ENCODE data around the gene CDIPT. TPM values are rescaled to one million over a fixed set of nuclear protein-coding genes. Genes with fewer than 3 reads are reported as not detected.

CDIPT gene
- total and polyA plus RNA-seq, 2 of the 13 experiments (the other 11 are each of a cell fraction or from before 2014, with no cell fraction given) = 54.9 to 97.5 TPM

GRCh38 chr16:29820271-29820701, 42.7 kb downstream of the CDIPT start, which contains the start of gene MVP (continued):
- TF ChIP-seq, protein P1, sequence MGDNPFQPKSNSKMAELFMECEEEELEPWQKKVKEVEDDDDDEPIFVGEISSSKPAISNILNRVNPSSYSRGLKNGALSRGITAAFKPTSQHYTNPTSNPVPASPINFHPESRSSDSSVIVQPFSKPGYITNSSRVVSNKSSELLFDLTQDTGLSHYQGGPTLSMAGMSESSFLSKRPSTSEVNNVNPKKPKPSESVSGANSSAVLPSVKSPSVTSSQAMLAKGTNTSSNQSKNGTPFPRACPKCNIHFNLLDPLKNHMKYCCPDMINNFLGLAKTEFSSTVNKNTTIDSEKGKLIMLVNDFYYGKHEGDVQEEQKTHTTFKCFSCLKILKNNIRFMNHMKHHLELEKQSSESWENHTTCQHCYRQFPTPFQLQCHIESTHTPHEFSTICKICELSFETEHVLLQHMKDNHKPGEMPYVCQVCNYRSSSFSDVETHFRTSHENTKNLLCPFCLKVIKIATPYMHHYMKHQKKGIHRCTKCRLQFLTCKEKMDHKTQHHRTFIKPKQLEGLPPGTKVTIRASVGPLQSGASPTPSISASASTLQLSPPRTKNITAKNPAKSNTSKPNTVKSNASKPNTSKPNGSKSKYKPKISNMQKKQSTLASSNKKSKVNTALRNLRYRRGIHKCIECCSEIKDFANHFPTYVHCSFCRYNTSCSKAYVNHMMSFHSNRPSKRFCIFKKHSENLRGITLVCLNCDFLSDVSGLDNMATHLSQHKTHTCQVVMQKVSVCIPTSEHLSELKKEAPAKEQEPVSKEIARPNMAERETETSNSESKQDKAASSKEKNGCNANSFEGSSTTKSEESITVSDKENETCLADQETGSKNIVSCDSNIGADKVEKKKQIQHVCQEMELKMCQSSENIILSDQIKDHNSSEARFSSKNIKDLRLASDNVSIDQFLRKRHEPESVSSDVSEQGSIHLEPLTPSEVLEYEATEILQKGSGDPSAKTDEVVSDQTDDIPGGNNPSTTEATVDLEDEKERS (CRISPR knock-in tag; IDR thresholded peaks at IDR 0.05) = no peak
- no peak for TF ChIP-seq ZNF737 (CRISPR knock-in tag; IDR thresholded peaks at IDR 0.05; ENCODE audit: borderline replicate concordance)
- TF ChIP-seq HMG20B (CRISPR knock-in tag; conservative IDR thresholded peaks at IDR 0.05) = no peak
- TF ChIP-seq XBP1 (CRISPR knock-in tag; IDR thresholded peaks at IDR 0.05) = no peak
- TF ChIP-seq, protein P2, sequence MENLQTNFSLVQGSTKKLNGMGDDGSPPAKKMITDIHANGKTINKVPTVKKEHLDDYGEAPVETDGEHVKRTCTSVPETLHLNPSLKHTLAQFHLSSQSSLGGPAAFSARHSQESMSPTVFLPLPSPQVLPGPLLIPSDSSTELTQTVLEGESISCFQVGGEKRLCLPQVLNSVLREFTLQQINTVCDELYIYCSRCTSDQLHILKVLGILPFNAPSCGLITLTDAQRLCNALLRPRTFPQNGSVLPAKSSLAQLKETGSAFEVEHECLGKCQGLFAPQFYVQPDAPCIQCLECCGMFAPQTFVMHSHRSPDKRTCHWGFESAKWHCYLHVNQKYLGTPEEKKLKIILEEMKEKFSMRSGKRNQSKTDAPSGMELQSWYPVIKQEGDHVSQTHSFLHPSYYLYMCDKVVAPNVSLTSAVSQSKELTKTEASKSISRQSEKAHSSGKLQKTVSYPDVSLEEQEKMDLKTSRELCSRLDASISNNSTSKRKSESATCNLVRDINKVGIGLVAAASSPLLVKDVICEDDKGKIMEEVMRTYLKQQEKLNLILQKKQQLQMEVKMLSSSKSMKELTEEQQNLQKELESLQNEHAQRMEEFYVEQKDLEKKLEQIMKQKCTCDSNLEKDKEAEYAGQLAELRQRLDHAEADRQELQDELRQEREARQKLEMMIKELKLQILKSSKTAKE (CRISPR knock-in tag; IDR thresholded peaks at IDR 0.05; ENCODE audit: borderline replicate concordance) = no peak
- TF ChIP-seq ZNF747 (CRISPR knock-in tag; IDR thresholded peaks at IDR 0.05; ENCODE audit: borderline replicate concordance) = no peak
- no peak for TF ChIP-seq MLXIP (CRISPR knock-in tag; IDR thresholded peaks at IDR 0.05; ENCODE audit: borderline replicate concordance)
- TF ChIP-seq, protein P3, sequence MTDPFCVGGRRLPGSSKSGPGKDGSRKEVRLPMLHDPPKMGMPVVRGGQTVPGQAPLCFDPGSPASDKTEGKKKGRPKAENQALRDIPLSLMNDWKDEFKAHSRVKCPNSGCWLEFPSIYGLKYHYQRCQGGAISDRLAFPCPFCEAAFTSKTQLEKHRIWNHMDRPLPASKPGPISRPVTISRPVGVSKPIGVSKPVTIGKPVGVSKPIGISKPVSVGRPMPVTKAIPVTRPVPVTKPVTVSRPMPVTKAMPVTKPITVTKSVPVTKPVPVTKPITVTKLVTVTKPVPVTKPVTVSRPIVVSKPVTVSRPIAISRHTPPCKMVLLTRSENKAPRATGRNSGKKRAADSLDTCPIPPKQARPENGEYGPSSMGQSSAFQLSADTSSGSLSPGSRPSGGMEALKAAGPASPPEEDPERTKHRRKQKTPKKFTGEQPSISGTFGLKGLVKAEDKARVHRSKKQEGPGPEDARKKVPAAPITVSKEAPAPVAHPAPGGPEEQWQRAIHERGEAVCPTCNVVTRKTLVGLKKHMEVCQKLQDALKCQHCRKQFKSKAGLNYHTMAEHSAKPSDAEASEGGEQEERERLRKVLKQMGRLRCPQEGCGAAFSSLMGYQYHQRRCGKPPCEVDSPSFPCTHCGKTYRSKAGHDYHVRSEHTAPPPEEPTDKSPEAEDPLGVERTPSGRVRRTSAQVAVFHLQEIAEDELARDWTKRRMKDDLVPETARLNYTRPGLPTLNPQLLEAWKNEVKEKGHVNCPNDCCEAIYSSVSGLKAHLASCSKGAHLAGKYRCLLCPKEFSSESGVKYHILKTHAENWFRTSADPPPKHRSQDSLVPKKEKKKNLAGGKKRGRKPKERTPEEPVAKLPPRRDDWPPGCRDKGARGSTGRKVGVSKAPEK (CRISPR knock-in tag; IDR thresholded peaks at IDR 0.05; ENCODE audit: borderline replicate concordance) = no peak
- no peak for TF ChIP-seq FOSL1 (CRISPR knock-in tag; IDR thresholded peaks at IDR 0.05; ENCODE audit: borderline replicate concordance)
- TF ChIP-seq ARNT2 (CRISPR knock-in tag; IDR thresholded peaks at IDR 0.05; ENCODE audit: low read depth) = no peak
- TF ChIP-seq SMYD3 (CRISPR knock-in tag; IDR thresholded peaks at IDR 0.05) = no peak
- no peak for TF ChIP-seq PPARG (CRISPR knock-in tag; conservative IDR thresholded peaks at IDR 0.05)
- no peak for TF ChIP-seq ELF1 (CRISPR knock-in tag; IDR thresholded peaks at IDR 0.05)
- TF ChIP-seq ZNF382 (CRISPR knock-in tag; IDR thresholded peaks at IDR 0.05; ENCODE audit: borderline replicate concordance) = no peak
- no peak for TF ChIP-seq MATR3 (CRISPR knock-in tag; IDR thresholded peaks at IDR 0.05)
- no peak for TF ChIP-seq ZNF746 (CRISPR knock-in tag; IDR thresholded peaks at IDR 0.05)
- no peak for TF ChIP-seq POGZ (CRISPR knock-in tag; IDR thresholded peaks at IDR 0.05)
- TF ChIP-seq SAP130 (CRISPR knock-in tag; IDR thresholded peaks at IDR 0.05; ENCODE audit: low read depth) = peak; percentile 63
- no peak for TF ChIP-seq ADNP (CRISPR knock-in tag; IDR thresholded peaks at IDR 0.05)
- no peak for TF ChIP-seq HNRNPUL1 (IDR thresholded peaks at IDR 0.05; ENCODE audit: low read depth, low read length)
- no peak for TF ChIP-seq PRPF4 (IDR thresholded peaks at IDR 0.05; ENCODE audit: low read depth, low read length, poor library complexity, severe bottlenecking)
